Bronchial epithelial cell (primary cell): ENCODE measurements around the gene L3HYPDH. TPM values are rescaled to one million over a fixed set of nuclear protein-coding genes. Genes with fewer than 3 reads are reported as not detected.
"Not testable (repeated sequence)": the region's sequence is repeated elsewhere in the genome, so short reads cannot be mapped to it uniquely, and the experiment has no call there.

Experiments
- DNase-seq: peaks from one replicate; pipeline ENCODE4 v3.0.0-alpha.2; 2010; ENCODE audit warnings: low read depth
- FAIRE-seq: peaks from 2 replicates; lab custom pipeline; 2011; peaks lifted over from hg19 to GRCh38; lab: Jason Lieb, UNC
- H3K27me3 ChIP-seq: 2 replicates; pipeline ENCODE4 v1.5.1; 2011; ENCODE audit warnings: low read length; ENCODE audit not compliant: control insufficient read depth, insufficient read depth
- H3K36me3 ChIP-seq: 2 replicates; pipeline ENCODE4 v1.5.1; 2011; ENCODE audit warnings: low read length; ENCODE audit not compliant: control insufficient read depth, insufficient read depth
- H3K4me3 ChIP-seq: 2 replicates; pipeline ENCODE4 v1.5.1; 2011; ENCODE audit warnings: mild to moderate bottlenecking, low read depth, low read length, control low read depth
- CTCF ChIP-seq: IDR thresholded peaks from 2 replicates; pipeline ENCODE4 v1.5.1; 2011; ENCODE audit warnings: mild to moderate bottlenecking, moderate library complexity, low read length, control low read depth, inconsistent platforms; ENCODE audit not compliant: insufficient read depth, severe bottlenecking
- total RNA-seq: library from RNA; depleted of rRNA; stranded (reverse); fragments of >200 nt; gene quantifications from 2 replicates; pipeline ENCODE4 v1.2.1, GENCODE V29; 2014

Gene L3HYPDH
- total RNA-seq, 1 donor from 2014 or later = 17.1 TPM

- Histone ChIP-seq H3K27me3 (no peaks in the 10 kb centered on the region), H3K4me3 (no peak overlapping the region), H3K36me3 (peaks cover 3% of the 10 kb centered on the region)
- DNase-seq (no peak), FAIRE-seq (no peak)
- TF ChIP-seq CTCF = no peak
These were observed 28.8 kb downstream of the L3HYPDH start for GRCh38 chr14:59455411-59455810.

GRCh38 chr14:59454139-59454538 is 30.1 kb downstream of the L3HYPDH start:
- H3K36me3 ChIP-seq = peaks cover 3% of the 10 kb centered on the region
- H3K4me3 ChIP-seq = no peak overlapping the region
- FAIRE-seq (peak; percentile 83), DNase-seq (peak; percentile 87)
- TF ChIP-seq CTCF = no peak
- H3K27me3 ChIP-seq = no peaks in the 10 kb centered on the region

DNA sequence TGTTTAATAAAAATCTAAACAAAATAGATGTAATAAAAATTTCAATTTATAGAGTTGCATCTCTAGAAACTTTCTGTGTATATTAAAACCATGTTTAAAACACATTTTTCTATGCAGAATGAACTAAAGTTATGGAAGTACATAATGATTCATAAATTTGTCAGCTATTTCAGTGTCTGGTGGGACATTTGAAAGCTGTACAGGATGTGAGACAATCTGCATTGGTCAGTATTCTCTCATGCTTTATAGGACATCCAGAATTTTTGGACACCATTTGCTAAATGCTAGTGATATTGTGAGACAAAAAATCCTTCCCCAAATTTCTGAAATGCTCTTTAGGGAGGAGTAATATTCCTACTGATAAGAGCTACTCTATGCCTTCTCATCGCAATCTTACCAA is 32.4 kb downstream of the L3HYPDH start:
- no peak for FAIRE-seq
- Histone ChIP-seq H3K36me3 (no peaks in the 10 kb centered on the region), H3K27me3 (no peaks in the 10 kb centered on the region), H3K4me3 (no peak overlapping the region)
- TF ChIP-seq CTCF = no peak
- no peak for DNase-seq

DNA sequence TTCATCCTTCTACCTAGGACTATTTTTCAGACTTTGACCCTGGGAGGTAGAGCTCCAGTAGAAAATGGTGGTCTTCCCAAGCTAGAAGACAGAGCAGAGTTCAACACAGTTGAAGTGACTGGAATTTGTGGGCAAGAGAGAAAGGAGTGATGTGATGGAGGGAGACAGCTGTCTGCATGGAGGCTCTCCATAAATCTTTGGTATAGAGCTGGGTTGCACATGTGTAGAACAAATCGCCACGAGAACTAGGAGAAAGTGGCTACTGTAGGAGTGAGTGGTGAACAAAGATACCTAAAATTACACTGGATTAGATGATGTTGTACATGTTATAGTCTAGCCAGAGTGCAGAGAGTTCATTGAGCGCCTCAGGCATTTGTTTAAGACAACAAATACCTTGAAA is 33.5 kb downstream of the L3HYPDH start:
- Histone ChIP-seq H3K36me3 (no peaks in the 10 kb centered on the region), H3K27me3 (no peaks in the 10 kb centered on the region), H3K4me3 (no peak overlapping the region)
- DNase-seq (no peak), FAIRE-seq (no peak)
- TF ChIP-seq CTCF = no peak

DNA sequence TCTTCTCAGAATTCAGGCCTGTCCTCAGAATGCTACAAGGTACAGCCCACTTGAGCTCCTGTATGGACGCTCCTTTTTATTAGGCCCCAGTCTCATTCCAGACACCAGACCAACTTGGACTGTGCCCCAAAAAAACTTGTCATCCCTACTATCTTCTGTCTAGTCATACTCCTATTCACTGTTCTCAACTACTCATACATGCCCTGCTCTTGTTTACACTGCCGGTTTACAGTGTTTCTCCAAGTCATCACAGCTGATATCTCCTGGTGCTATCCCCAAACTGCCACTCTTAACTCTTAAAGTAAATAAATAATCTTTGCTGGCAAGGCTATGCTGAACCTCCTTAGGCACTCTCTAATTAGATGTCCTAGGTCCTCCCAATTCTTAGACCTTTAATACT is 35.5 kb downstream of the L3HYPDH start:
- not testable (repeated sequence) for H3K36me3 ChIP-seq, FAIRE-seq, DNase-seq, H3K27me3 ChIP-seq, H3K4me3 ChIP-seq

DNA sequence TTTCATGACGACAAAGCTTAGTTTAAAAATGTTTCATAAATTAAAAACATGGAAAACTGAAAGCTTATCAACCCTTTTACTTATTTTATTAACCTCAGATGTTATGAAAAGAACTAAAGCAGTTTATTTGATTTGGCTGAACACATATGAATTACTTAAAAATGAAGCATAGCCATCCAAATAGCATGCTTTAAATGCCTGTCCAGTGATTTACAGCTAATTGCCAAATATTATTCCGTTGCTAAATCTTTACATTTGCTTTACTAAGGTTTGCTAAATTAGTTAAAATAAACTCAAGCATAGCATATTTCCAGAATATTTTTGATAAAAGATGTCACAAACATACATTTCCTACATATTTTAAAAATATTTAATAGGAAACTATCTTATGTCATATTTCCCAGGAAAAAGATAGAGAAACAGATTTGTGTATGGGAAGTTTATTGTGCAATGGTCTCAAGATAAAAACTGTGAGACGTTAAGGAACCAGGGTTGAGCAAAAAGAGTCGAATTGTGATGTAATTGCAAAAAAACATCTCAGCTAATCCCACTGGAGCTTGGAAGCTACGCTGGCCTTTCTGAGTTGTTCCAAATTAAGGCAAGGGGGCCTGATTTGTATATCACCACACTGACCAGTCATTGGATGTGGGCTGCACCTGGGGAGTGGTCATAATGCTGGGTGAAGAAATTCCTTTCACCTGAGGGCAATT is 44.8 kb downstream of the L3HYPDH start:
- TF ChIP-seq CTCF = no peak
- no peaks in the 10 kb centered on the region for H3K27me3 ChIP-seq
- H3K4me3 ChIP-seq = no peak overlapping the region
- FAIRE-seq = no peak
- no peaks in the 10 kb centered on the region for H3K36me3 ChIP-seq
- DNase-seq = peak; percentile 33
